Right atrium auricular region (tissue), 2 donors: Measurements from ENCODE around the gene MRGPRE. TPM values are rescaled to one million over a fixed set of nuclear protein-coding genes. Genes with fewer than 3 reads are reported as not detected.

Experiments used
- DNase-seq: peaks from one replicate; pipeline ENCODE4 v3.0.0-alpha.2; 2019; ENCODE audit warnings: low spot score
- H3K27ac ChIP-seq, 2 donors: fragments of 200-600 bp; sonication (generic); 1 replicate in 1 of 2; 2 replicates in 1 of 2; pipeline ENCODE4 v1.5.1; 2016 to 2019
- H3K27me3 ChIP-seq, 2 donors: fragments of 200-600 bp; sonication (generic); one replicate each; pipeline versions ENCODE4 v1.5.1 to v1.6.0; 2017 to 2019
- H3K36me3 ChIP-seq: fragments of 200-600 bp; sonication (generic); one replicate; pipeline ENCODE4 v1.5.1; 2016
- H3K4me1 ChIP-seq, 2 donors: fragments of 200-600 bp; sonication (generic); one replicate each; pipeline versions ENCODE4 v1.5.1 to v1.6.0; 2017 to 2019
- H3K4me3 ChIP-seq, 2 donors: fragments of 200-600 bp; sonication (generic); 1 replicate in 1 of 2; 2 replicates in 1 of 2; pipeline ENCODE4 v1.5.1; 2017 to 2019; ENCODE audit warnings: mild to moderate bottlenecking in 1 of 2, moderate library complexity in 1 of 2
- H3K9me3 ChIP-seq, 2 donors: fragments of 200-600 bp; sonication (generic); one replicate each; pipeline ENCODE4 v1.5.1; 2019
- CTCF ChIP-seq, 2 donors: fragments of 200-600 bp; sonication (generic); IDR thresholded peaks; one replicate each; pipeline ENCODE4 v1.5.1; 2019; ENCODE audit warnings: antibody characterized with exemption in 2 of 2
- total RNA-seq, 2 donors: library from RNA; depleted of rRNA; stranded (reverse); fragments of >200 nt; gene quantifications; one replicate each; pipeline ENCODE4 v1.1.0, GENCODE V29; 2016

Gene MRGPRE
- total RNA-seq, 2 donors from 2014 or later = not detected

- Histone ChIP-seq H3K4me3 (no peak overlapping the region), H3K4me1 (no peaks in the 10 kb centered on the region), H3K36me3 (no peaks in the 10 kb centered on the region), H3K27ac (no peak overlapping the region), H3K27me3 (no peaks in the 10 kb centered on the region), H3K9me3 (no peaks in the 10 kb centered on the region)
- TF ChIP-seq CTCF (IDR thresholded peaks at IDR 0.05) = no peak
- DNase-seq = no peak
Observed at GRCh38 chr11:3194016-3194816, 38.0 kb downstream of the MRGPRE start.

- DNase-seq = no peak
- Histone ChIP-seq H3K9me3 (no peaks in the 10 kb centered on the region), H3K4me1 (no peaks in the 10 kb centered on the region), H3K36me3 (no peaks in the 10 kb centered on the region), H3K27ac (no peak overlapping the region), H3K4me3 (no peak overlapping the region), H3K27me3 (no peaks in the 10 kb centered on the region)
- no peak for TF ChIP-seq CTCF (IDR thresholded peaks at IDR 0.05)
Observed at GRCh38 chr11:3193373-3194015, 38.7 kb downstream of the MRGPRE start.

DNA sequence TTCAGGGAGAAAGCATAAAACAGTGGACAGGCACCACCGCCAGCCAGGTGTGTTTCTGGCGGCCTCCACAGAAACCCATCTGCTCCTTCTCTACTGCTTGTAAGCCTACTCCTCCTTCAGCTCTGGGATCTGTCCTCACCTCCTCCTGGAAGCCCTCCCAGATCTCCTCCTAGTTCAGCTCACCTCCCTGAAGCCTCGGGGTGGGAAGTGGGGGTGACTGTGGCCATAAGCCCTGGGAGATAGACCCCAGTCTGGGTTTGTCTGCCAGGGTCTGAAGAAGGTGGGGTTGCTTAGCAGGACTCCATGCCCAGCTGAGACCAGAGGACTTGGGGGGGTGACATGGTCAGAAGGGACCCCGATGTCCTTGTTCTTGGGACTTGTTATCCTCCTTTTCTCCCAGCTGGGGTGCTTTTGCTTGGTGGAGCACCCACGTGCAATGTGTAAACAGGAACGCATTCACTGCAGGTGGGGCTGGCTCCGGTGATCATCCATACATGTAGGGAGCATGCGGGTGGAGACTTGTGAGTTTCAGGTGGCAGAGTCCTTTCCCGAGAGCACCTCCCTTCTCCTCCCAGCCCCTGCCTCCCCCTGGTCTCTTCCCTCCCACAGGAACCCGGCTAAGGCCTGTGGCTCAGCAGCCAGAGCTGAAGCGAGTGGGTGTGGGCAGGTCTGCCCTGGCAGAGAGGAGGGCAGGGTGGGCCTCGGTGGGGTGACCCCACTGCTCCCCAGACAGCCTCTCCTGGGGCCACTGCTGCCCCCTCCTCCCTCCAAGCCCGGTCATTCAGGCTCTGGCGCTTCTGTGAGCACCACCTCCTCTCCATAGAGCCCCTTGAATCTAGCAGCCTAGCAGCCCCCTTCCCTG lies 39.5 kb downstream of the MRGPRE start:
- Histone ChIP-seq H3K27me3 (no peaks in the 10 kb centered on the region), H3K27ac (no peak overlapping the region), H3K4me1 (no peaks in the 10 kb centered on the region), H3K36me3 (no peaks in the 10 kb centered on the region), H3K4me3 (no peak overlapping the region), H3K9me3 (no peaks in the 10 kb centered on the region)
- DNase-seq = no peak
- TF ChIP-seq CTCF (IDR thresholded peaks at IDR 0.05) = no peak

DNA sequence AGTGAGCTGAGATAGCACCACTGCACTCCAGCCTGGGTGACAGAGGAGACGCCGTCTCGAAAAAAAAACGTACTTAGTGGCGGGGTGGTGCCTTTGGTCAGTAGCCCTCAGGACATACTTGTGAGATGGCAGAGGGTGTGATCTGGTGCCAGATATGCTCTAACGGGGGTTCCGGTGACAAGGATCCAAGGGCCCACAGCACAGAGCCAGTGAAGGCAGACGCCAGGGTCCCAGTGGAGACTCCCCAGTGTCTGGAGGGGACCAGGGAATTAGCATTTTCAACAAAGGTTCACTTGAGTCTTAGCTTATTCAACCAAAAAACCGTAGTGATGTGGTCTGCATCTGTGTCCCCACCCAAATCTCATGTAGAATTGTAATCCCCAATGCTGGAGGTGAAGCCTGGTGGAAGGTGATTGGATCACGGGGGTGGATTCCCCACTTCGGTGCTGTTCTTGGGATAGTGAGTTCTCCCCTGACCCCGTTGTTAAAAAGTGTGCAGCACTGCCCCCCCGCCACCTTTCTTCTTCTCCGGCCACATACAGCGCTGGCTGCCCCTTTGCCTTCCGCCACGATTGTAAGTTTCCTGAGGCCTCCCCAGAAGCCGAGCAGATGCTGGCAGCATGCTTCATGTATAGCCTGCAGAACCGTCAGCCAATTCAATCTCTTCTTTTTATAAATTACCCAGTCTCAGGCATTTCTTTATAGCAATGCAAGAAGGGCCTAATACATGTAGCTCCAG lies 40.5 kb downstream of the MRGPRE start:
- Histone ChIP-seq H3K27ac (no peak overlapping the region), H3K4me3 (no peak overlapping the region), H3K9me3 (no peaks in the 10 kb centered on the region), H3K4me1 (no peaks in the 10 kb centered on the region), H3K36me3 (no peaks in the 10 kb centered on the region), H3K27me3 (no peaks in the 10 kb centered on the region)
- no peak for TF ChIP-seq CTCF (IDR thresholded peaks at IDR 0.05)
- no peak for DNase-seq

DNA sequence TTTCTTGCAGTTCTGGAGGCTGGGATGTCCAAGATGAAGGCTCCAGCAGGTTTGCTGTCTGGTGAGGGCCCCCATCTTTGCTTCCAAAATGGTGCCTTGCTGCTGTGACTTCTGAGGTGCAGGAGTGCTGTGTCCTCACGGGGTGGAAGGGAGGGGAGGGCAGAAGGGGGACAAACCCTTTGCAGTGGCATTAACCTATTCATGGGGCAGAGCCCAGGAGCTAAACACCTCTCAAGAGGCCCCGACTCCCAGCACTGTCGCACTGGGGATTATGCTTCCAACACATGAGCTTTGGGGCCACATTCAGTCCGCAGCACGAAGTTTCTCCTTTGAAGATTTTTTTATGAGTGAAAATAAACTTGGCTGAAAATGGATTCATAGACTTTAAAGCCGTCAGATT lies 41.6 kb downstream of the MRGPRE start:
- TF ChIP-seq CTCF (IDR thresholded peaks at IDR 0.05) = no peak
- Histone ChIP-seq H3K4me1 (no peaks in the 10 kb centered on the region), H3K36me3 (no peaks in the 10 kb centered on the region), H3K27me3 (no peaks in the 10 kb centered on the region), H3K9me3 (no peaks in the 10 kb centered on the region), H3K27ac (no peak overlapping the region), H3K4me3 (no peak overlapping the region)
- no peak for DNase-seq
